Loucy (cell line): Measurements from ENCODE around the gene TMEM38B.
"Not testable (repeated sequence)": the region's sequence is repeated elsewhere in the genome, so short reads cannot be mapped to it uniquely, and the experiment has no call there.

Experiments used
- EZH2phosphoT487 ChIP-seq: fragments of 200-600 bp; IDR thresholded peaks from 2 replicates; pipeline ENCODE4 v1.6.1; 2018; ENCODE audit warnings: antibody characterized with exemption, mild to moderate bottlenecking, moderate library complexity, borderline replicate concordance
- TF ChIP-seq, protein P1 (sequence below): fragments of 200-600 bp; sonication (generic); conservative IDR thresholded peaks from 2 replicates; pipeline ENCODE4 v1.5.1; 2014; ENCODE audit warnings: mild to moderate bottlenecking, antibody characterized with exemption, low read length

DNA sequence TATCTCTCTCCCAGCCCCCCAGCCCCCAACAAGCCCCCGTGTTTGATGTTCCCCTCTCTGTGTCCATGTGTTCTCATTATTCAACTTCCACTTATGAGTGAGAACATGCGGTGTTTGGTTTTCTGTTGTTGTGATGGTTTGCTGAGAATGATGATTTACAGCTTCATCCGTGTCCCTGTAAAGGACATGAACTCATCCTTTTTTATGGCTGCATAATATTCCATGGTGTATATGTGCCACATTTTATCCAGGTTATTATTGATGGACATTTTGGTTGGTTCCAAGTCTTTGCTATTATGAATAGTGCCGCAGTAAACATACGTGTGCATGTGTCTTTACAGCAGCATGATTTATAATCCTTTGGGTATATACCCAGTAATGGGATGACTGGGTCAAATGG, 33.9 kb downstream of the TMEM38B start:
- TF ChIP-seq, protein P1, sequence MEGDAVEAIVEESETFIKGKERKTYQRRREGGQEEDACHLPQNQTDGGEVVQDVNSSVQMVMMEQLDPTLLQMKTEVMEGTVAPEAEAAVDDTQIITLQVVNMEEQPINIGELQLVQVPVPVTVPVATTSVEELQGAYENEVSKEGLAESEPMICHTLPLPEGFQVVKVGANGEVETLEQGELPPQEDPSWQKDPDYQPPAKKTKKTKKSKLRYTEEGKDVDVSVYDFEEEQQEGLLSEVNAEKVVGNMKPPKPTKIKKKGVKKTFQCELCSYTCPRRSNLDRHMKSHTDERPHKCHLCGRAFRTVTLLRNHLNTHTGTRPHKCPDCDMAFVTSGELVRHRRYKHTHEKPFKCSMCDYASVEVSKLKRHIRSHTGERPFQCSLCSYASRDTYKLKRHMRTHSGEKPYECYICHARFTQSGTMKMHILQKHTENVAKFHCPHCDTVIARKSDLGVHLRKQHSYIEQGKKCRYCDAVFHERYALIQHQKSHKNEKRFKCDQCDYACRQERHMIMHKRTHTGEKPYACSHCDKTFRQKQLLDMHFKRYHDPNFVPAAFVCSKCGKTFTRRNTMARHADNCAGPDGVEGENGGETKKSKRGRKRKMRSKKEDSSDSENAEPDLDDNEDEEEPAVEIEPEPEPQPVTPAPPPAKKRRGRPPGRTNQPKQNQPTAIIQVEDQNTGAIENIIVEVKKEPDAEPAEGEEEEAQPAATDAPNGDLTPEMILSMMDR = not testable (repeated sequence)
- not testable (repeated sequence) for TF ChIP-seq EZH2phosphoT487
